ENCODE data around the gene TGM2.

TGM2 gene

DNA sequence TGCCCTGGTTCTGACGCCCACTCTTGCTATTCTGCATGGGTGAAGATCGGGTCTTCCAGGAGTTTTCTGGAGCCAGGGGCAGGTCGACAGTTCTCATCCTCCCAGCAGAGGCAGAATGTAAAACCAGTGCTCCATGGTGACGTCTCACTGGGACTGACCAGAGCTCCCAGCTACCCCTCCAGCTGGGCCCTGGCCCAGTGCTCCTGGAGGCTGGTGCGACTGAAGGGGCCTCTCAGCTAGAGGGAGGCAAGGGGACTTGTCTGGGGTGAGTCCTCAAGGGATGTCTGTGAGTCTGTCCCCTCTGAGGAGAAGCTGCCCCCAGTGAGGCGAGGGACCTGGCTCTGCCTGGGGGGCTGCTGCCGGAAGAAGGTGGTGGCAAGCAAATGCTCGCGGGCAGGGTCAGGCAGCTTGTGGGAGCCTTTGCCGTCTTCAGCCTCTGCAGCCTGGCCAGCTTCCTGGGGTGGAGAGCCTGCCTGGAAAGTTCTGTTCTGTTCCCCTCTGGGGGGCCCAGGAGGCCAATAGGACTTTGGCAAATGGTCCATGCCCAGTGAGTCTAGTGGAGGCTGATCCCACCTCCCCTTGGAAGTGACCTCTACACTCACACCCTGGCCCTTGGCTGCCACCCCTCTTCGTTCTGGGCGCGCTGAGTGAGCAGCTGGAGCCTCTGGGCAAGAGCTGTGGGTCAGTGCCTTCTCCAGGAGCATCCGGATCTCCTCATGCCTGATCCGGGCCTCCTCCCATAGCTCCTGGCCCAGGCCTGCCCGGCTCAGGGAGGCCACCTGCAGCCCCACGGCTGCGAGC lies 47.9 kb upstream of the TGM2 start:
- Histone ChIP-seq H3K9me3 (replicated peaks; ENCODE audit: insufficient read depth, low read length) (no peaks in the 10 kb centered on the region), H3K9me2 (replicated peaks; ENCODE audit: insufficient read depth, low read length) (no peaks in the 10 kb centered on the region), H4K20me1 (ENCODE audit: insufficient read depth, low read length) (no peaks in the 10 kb centered on the region), H3K4me3 (ENCODE audit: low read length) (no peak overlapping the region), H3K4me2 (ENCODE audit: low read depth, low read length) (no peak overlapping the region), H3K27ac (ENCODE audit: low read length) (no peak overlapping the region), H3K36me3 (replicated peaks; ENCODE audit: insufficient read depth, low read length) (no peaks in the 10 kb centered on the region), H3K79me2 (ENCODE audit: low read length) (no peaks in the 10 kb centered on the region), H3F3A (ENCODE audit: insufficient read depth, low read length) (no peaks in the 10 kb centered on the region), H3K4me1 (ENCODE audit: low read length) (no peaks in the 10 kb centered on the region), H3K27me3 (replicated peaks; ENCODE audit: insufficient read depth, low read length) (no peaks in the 10 kb centered on the region), H2AFZ (ENCODE audit: low read length) (no peak overlapping the region), H3K9ac (ENCODE audit: low read length) (no peak overlapping the region)
- DNase-seq: no peak
- no peak for TF ChIP-seq EZH2phosphoT487 (IDR thresholded peaks at IDR 0.05; ENCODE audit: low read length)
- no peak for TF ChIP-seq EZH2 (optimal IDR thresholded peaks at IDR 0.05; ENCODE audit: low read depth, low read length)
- TF ChIP-seq, protein P1, sequence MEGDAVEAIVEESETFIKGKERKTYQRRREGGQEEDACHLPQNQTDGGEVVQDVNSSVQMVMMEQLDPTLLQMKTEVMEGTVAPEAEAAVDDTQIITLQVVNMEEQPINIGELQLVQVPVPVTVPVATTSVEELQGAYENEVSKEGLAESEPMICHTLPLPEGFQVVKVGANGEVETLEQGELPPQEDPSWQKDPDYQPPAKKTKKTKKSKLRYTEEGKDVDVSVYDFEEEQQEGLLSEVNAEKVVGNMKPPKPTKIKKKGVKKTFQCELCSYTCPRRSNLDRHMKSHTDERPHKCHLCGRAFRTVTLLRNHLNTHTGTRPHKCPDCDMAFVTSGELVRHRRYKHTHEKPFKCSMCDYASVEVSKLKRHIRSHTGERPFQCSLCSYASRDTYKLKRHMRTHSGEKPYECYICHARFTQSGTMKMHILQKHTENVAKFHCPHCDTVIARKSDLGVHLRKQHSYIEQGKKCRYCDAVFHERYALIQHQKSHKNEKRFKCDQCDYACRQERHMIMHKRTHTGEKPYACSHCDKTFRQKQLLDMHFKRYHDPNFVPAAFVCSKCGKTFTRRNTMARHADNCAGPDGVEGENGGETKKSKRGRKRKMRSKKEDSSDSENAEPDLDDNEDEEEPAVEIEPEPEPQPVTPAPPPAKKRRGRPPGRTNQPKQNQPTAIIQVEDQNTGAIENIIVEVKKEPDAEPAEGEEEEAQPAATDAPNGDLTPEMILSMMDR (IDR thresholded peaks at IDR 0.05; ENCODE audit: low read length): no peak

DNA sequence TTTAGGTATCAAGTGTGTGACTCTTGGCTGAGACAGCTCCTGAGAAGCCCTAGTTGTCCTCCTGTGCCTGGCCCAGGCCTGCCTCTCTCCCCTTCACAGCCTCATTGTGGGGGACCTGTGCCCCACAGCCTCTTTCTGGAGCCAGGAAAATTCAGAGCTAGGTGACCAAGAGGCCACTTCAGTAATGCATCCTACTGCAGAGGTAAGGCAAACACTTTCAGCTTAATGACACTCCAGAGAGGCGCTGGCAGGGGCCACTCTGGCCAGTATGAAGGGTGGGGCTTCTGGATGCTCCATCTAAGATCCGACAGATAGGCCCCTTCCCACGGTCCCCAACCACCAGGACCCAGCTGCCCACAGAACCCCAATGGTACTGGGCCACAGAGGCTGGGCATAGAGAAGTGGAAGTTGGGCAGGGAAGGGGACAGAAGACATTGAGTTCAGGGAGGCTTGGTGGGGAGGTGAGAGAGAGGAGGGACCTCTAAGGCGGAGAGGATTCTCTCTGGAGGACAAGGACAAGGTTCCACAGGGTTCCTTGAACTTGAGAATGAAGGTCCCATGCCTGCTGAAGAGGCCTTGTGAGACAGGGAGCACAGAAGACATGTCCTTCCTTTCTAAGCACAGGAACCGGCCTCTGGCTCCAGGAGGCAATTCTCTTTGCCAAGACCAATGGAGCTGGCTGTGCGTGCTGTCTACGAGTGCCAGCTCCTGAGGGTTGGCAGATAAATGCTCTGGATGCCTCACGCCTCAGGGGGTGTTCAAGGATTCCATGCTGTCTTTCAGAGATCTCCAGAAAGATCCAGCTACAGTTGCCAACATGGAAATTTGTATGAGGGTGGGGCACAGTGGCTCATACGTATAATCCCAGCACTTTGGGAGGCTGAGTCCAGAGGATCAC lies 46.4 kb upstream of the TGM2 start:
- Histone ChIP-seq H3K4me3 (ENCODE audit: low read length) (no peak overlapping the region), H3K9me3 (replicated peaks; ENCODE audit: insufficient read depth, low read length) (no peaks in the 10 kb centered on the region), H2AFZ (ENCODE audit: low read length) (no peak overlapping the region), H3K4me2 (ENCODE audit: low read depth, low read length) (no peak overlapping the region), H4K20me1 (ENCODE audit: insufficient read depth, low read length) (no peaks in the 10 kb centered on the region), H3K36me3 (replicated peaks; ENCODE audit: insufficient read depth, low read length) (no peaks in the 10 kb centered on the region), H3K27me3 (replicated peaks; ENCODE audit: insufficient read depth, low read length) (no peaks in the 10 kb centered on the region), H3K27ac (ENCODE audit: low read length) (no peak overlapping the region), H3F3A (ENCODE audit: insufficient read depth, low read length) (no peaks in the 10 kb centered on the region), H3K9ac (ENCODE audit: low read length) (no peak overlapping the region), H3K9me2 (replicated peaks; ENCODE audit: insufficient read depth, low read length) (no peaks in the 10 kb centered on the region), H3K79me2 (ENCODE audit: low read length) (no peaks in the 10 kb centered on the region), H3K4me1 (ENCODE audit: low read length) (no peaks in the 10 kb centered on the region)
- TF ChIP-seq EZH2phosphoT487 (IDR thresholded peaks at IDR 0.05; ENCODE audit: low read length) (no peak), EZH2 (optimal IDR thresholded peaks at IDR 0.05; ENCODE audit: low read depth, low read length) (no peak)
- TF ChIP-seq, protein P1 (IDR thresholded peaks at IDR 0.05; ENCODE audit: low read length): no peak
- DNase-seq: no peak

DNA sequence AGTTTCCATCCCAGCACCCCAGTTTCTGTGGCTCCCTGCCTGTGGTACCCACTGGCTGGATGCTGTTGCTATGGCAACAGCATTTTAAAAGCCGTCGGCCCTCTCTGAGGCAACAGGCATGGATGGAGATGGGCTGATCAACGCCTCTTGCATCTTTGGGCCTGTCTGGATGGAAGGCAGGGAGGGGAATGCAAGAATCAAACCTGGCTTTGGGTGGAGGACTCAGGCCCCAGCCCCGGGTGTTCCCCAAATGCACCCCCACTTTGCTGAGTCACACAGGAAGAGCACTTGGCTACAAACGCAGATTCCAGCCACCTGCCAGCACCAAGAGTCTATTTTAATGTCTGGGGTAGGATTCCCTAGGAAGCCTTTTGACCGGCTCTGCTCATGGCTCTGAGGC lies 45.7 kb upstream of the TGM2 start:
- H3K4me1 ChIP-seq (ENCODE audit: low read length): no peaks in the 10 kb centered on the region
- no peak overlapping the region for H3K27ac ChIP-seq (ENCODE audit: low read length)
- H3K9me2 ChIP-seq (replicated peaks; ENCODE audit: insufficient read depth, low read length): no peaks in the 10 kb centered on the region
- TF ChIP-seq, protein P1 (IDR thresholded peaks at IDR 0.05; ENCODE audit: low read length): no peak
- no peak for TF ChIP-seq EZH2phosphoT487 (IDR thresholded peaks at IDR 0.05; ENCODE audit: low read length)
- TF ChIP-seq EZH2 (optimal IDR thresholded peaks at IDR 0.05; ENCODE audit: low read depth, low read length): no peak
- H4K20me1 ChIP-seq (ENCODE audit: insufficient read depth, low read length): no peaks in the 10 kb centered on the region
- no peak for DNase-seq
- H3K4me3 ChIP-seq (ENCODE audit: low read length): no peak overlapping the region
- no peak overlapping the region for H3K4me2 ChIP-seq (ENCODE audit: low read depth, low read length)
- H3F3A ChIP-seq (ENCODE audit: insufficient read depth, low read length): no peaks in the 10 kb centered on the region
- no peaks in the 10 kb centered on the region for H3K27me3 ChIP-seq (replicated peaks; ENCODE audit: insufficient read depth, low read length)
- H3K79me2 ChIP-seq (ENCODE audit: low read length): no peaks in the 10 kb centered on the region
- no peak overlapping the region for H3K9ac ChIP-seq (ENCODE audit: low read length)
- H3K36me3 ChIP-seq (replicated peaks; ENCODE audit: insufficient read depth, low read length): no peaks in the 10 kb centered on the region
- H3K9me3 ChIP-seq (replicated peaks; ENCODE audit: insufficient read depth, low read length): no peaks in the 10 kb centered on the region
- H2AFZ ChIP-seq (ENCODE audit: low read length): no peak overlapping the region
